ENCODE data around the gene SPTBN1. TPM values are rescaled to one million over a fixed set of nuclear protein-coding genes. Genes with fewer than 3 reads are reported as not detected.
A peak's percentile ranks its signal among the peaks of the same experiment; 100 is the strongest.

Gene SPTBN1
- total RNA-seq, 2 donors from 2014 or later, result 179 to 194 TPM

DNA sequence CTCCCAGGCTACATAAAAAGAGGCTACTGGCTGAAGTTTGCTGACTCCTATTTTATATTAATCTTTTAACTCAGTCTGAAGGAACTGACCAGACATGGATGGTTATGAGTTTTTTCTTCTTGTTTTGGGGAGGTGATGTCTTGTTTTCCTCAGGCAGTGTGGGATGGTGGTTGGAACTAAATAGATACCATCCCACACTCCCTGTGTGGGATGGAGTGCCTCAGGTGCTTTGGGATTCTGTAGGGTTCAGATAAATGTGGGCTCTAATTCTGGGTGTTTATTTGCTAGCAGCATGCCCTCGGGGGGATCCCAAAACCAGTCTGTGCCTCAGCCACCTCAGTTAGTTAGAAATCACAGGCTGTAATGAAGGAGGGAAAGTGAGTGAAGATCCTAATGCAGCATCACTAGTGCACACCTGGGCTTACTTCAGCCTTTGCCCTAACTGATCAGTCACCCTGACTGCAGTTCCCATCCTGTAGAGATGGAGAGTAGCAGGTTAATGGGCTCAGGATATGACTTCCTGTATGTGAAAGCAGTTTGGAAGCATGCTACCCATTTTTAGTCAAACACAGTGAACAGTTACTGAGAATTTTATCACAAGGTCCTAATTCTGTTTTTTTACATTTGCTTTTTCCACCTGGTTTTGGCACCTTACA, 132.2 kb downstream of the SPTBN1 start:
- Mint-ChIP-seq H3K36me3 (ENCODE audit: low read depth) (no peaks in the 10 kb centered on the region), H3K27ac (no peak overlapping the region), H3K4me3 (no peak overlapping the region), H3K9me3 (no peaks in the 10 kb centered on the region), H3K4me1 (peaks cover 26% of the 10 kb centered on the region), H3K27me3 (ENCODE audit: insufficient read depth) (no peaks in the 10 kb centered on the region)
- Histone ChIP-seq H3K27ac (ENCODE audit: low read depth, low read length) (no peak overlapping the region), H3K27me3 (ENCODE audit: control insufficient read depth, insufficient read depth, low read length, poor library complexity, severe bottlenecking) (no peaks in the 10 kb centered on the region), H3K9me3 (ENCODE audit: control insufficient read depth, low read length) (no peaks in the 10 kb centered on the region), H3K36me3 (ENCODE audit: control insufficient read depth, insufficient read depth, low read length) (peaks cover 12% of the 10 kb centered on the region), H3K4me1 (ENCODE audit: control insufficient read depth, insufficient read depth, low read length) (peaks cover 6% of the 10 kb centered on the region), H3K9ac (ENCODE audit: extremely low read depth, low read length, poor library complexity, severe bottlenecking) (no peak overlapping the region), H3K4me3 (ENCODE audit: low read length) (no peak overlapping the region)
- no peak for DNase-seq
- TF ChIP-seq, protein P1, sequence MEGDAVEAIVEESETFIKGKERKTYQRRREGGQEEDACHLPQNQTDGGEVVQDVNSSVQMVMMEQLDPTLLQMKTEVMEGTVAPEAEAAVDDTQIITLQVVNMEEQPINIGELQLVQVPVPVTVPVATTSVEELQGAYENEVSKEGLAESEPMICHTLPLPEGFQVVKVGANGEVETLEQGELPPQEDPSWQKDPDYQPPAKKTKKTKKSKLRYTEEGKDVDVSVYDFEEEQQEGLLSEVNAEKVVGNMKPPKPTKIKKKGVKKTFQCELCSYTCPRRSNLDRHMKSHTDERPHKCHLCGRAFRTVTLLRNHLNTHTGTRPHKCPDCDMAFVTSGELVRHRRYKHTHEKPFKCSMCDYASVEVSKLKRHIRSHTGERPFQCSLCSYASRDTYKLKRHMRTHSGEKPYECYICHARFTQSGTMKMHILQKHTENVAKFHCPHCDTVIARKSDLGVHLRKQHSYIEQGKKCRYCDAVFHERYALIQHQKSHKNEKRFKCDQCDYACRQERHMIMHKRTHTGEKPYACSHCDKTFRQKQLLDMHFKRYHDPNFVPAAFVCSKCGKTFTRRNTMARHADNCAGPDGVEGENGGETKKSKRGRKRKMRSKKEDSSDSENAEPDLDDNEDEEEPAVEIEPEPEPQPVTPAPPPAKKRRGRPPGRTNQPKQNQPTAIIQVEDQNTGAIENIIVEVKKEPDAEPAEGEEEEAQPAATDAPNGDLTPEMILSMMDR (conservative IDR thresholded peaks at IDR 0.05), result no peak
- WGBS, 2 experiments (ENCODE audit: insufficient coverage in 1 of 2, insufficient read length in 1 of 2), result 100% methylated on average over 1 of the region's 1 CpG

DNA sequence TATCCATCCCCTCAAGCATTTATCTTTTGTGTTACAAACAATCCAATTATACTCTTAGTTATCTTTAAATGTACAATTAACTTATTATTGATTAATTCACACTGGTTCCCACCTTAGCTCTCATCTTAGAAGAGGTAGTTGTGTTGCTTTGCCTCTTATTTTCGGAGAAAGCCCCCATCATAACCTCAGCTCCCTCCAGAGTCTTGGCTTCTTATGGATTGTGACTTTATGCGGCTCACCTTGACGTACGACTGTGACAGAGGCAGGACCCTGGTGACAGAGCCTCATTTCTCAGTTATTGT, 132.9 kb downstream of the SPTBN1 start:
- peaks cover 26% of the 10 kb centered on the region for H3K4me1 Mint-ChIP-seq
- no peak overlapping the region for H3K4me3 Mint-ChIP-seq
- peak overlapping the region; percentile 22 for H3K27ac Mint-ChIP-seq
- Histone ChIP-seq H3K36me3 (ENCODE audit: control insufficient read depth, insufficient read depth, low read length) (peaks cover 13% of the 10 kb centered on the region), H3K4me1 (ENCODE audit: control insufficient read depth, insufficient read depth, low read length) (peaks cover 6% of the 10 kb centered on the region), H3K27ac (ENCODE audit: low read depth, low read length) (no peak overlapping the region), H3K4me3 (ENCODE audit: low read length) (no peak overlapping the region), H3K27me3 (ENCODE audit: control insufficient read depth, insufficient read depth, low read length, poor library complexity, severe bottlenecking) (no peaks in the 10 kb centered on the region), H3K9me3 (ENCODE audit: control insufficient read depth, low read length) (no peaks in the 10 kb centered on the region), H3K9ac (ENCODE audit: extremely low read depth, low read length, poor library complexity, severe bottlenecking) (no peak overlapping the region)
- 91 to 100% methylated on average over 3 to 4 of the region's 4 CpGs for WGBS, 2 experiments (ENCODE audit: insufficient coverage in 1 of 2, insufficient read length in 1 of 2)
- TF ChIP-seq, protein P1 (conservative IDR thresholded peaks at IDR 0.05), result no peak
- DNase-seq, result no peak
- H3K9me3 Mint-ChIP-seq, result no peaks in the 10 kb centered on the region
- no peaks in the 10 kb centered on the region for H3K27me3 Mint-ChIP-seq (ENCODE audit: insufficient read depth)
- H3K36me3 Mint-ChIP-seq (ENCODE audit: low read depth), result no peaks in the 10 kb centered on the region

DNA sequence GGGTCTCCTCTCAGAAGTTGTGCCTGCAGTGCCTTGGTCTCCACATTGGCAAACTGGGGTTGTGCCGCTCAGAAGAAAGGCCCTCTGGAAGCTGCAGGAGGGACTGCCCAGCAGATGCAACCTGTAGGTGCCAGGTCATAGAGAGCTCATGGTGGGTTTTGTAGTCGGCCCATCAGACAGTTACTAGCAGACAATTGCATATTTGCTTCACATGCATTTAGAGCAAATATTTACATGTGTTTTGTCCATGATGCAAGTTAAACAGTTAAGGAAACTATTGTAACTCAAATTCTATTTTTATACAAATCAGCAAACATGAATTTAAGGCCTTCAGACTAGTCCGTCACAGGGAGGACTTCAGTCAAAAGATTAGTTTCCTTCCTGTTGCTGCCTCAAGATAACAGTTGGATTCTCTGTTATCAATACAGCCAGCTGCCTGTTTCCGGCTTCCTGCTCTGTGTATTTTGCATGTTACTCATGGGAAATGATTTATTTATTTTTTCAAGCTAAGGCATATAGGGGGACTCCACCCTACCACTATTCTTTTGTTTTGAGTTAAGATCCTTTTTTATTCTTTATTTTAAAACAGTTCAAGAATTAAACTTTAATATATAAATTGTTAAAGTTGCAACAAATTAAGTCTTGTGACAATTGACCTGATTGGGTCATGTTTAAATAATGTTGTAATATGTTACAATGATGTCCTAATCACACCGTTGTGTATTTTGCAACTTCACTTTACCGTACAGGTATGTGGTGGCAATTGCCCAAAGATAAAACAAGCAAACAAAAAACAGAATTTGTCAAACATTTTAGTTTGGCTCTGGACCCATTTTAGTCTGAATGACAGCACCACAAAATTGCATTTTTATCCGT, 133.5 kb downstream of the SPTBN1 start:
- peaks cover 23% of the 10 kb centered on the region for H3K4me1 Mint-ChIP-seq
- no peaks in the 10 kb centered on the region for H3K27me3 ChIP-seq (ENCODE audit: control insufficient read depth, insufficient read depth, low read length, poor library complexity, severe bottlenecking)
- no peak overlapping the region for H3K27ac ChIP-seq (ENCODE audit: low read depth, low read length)
- no peaks in the 10 kb centered on the region for H3K36me3 Mint-ChIP-seq (ENCODE audit: low read depth)
- peaks cover 6% of the 10 kb centered on the region for H3K4me1 ChIP-seq (ENCODE audit: control insufficient read depth, insufficient read depth, low read length)
- no peak overlapping the region for H3K4me3 Mint-ChIP-seq
- peak overlapping the region; percentile 22 for H3K27ac Mint-ChIP-seq
- 84 to 93% methylated on average over 5 to 7 of the region's 7 CpGs for WGBS, 2 experiments (ENCODE audit: insufficient coverage in 1 of 2, insufficient read length in 1 of 2)
- H3K9me3 Mint-ChIP-seq, result no peaks in the 10 kb centered on the region
- no peak overlapping the region for H3K4me3 ChIP-seq (ENCODE audit: low read length)
- DNase-seq, result no peak
- H3K9me3 ChIP-seq (ENCODE audit: control insufficient read depth, low read length), result no peaks in the 10 kb centered on the region
- H3K36me3 ChIP-seq (ENCODE audit: control insufficient read depth, insufficient read depth, low read length), result peaks cover 13% of the 10 kb centered on the region
- no peaks in the 10 kb centered on the region for H3K27me3 Mint-ChIP-seq (ENCODE audit: insufficient read depth)
- TF ChIP-seq, protein P1 (conservative IDR thresholded peaks at IDR 0.05), result no peak
- no peak overlapping the region for H3K9ac ChIP-seq (ENCODE audit: extremely low read depth, low read length, poor library complexity, severe bottlenecking)

Data from endodermal cell (in vitro differentiated cells).